ENCODE results near the gene FGFR3.

GRCh38 chr4:1794809-1795298, 1.8 kb downstream of the FGFR3 start:
- no peak for TF ChIP-seq CTCF (IDR thresholded peaks at IDR 0.05)
- TF ChIP-seq POLR2A (IDR thresholded peaks at IDR 0.05): no peak

Measured in thyroid gland (tissue), 4 donors.